Activated CD4-positive, alpha-beta T cell treated with anti-CD3 and anti-CD28 coated beads, Interleukin-2, Interleukin-4, amounts not matched to agents 100 ng/mL and 50 ng/mL, durations not matched to agents 16 hours and 8 hours (primary cell): ENCODE data around the gene STMND1.

Source experiments
- DNase-seq: peaks from one replicate; pipeline ENCODE4 v3.0.0-alpha.2; 2020; ENCODE audit warnings: low spot score

Gene STMND1

DNA sequence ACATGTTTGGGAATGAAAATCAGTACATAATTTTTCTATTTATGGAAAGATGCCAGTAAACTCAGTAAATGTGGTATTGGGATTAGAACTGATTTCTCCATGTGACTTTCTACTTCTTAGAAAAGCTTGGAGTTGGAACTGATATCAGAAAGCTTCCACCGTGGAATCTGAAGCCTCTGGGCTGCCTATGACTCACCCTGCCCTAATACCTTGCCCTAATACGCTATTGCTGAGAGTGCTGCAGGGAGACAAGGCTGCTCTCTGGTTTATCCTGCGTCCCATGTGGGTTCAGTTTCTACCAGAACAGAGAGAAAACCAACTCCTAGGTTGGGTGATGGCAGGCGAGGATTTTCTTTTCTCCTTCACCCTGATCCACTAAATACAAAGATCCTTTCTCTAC lies 3.3 kb upstream of the STMND1 start:
- DNase-seq = no peak

DNA sequence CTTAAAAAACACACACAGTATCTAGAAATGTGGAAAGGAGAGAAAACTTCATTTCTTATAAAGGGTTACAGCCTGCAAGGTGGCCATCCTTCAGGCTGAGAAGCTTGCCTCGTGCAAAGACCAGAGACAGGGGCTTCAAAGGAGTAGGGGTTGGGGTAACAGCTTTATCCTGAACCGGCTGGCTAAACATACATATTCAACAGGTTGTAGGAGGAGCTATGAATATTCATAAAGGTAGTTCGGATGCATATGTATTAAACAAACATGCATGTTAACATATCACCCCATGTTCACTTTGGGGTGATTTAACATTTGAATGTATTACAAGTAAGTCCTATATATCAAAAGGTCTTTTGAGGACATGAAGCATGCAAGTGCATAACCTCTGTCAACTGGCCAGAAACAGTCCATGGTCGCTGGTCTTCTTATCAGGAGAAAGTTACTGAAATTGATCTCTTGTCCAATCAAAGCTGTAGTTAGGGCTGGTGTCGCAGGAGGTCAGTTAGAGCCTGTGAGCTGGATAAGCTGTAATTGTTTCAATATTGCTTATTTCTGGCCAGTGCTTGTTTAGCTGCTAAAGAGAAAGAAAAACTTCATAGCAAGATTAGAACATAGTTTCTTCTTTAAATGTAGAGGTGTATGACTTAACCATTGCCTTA lies 2.3 kb upstream of the STMND1 start:
- no peak for DNase-seq

DNA sequence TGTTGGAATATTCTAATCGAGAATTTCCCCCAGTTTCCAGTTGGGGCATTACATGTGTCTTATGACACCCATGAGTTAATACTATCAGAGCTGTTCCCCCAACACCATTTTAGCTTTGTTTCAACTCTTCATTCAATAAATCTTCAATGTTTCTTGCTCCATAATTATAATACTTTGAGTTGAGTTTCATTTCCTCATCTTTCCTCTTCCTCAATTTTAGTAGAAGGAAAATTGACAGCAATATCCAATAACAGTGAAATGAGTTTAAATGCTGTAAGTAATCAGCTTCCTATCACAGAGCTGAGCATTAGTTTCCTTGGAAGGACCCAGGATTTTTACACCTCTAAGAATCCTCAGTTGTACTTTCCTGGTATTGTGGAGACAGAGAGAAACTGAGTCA lies 1.0 kb upstream of the STMND1 start:
- DNase-seq = no peak

DNA sequence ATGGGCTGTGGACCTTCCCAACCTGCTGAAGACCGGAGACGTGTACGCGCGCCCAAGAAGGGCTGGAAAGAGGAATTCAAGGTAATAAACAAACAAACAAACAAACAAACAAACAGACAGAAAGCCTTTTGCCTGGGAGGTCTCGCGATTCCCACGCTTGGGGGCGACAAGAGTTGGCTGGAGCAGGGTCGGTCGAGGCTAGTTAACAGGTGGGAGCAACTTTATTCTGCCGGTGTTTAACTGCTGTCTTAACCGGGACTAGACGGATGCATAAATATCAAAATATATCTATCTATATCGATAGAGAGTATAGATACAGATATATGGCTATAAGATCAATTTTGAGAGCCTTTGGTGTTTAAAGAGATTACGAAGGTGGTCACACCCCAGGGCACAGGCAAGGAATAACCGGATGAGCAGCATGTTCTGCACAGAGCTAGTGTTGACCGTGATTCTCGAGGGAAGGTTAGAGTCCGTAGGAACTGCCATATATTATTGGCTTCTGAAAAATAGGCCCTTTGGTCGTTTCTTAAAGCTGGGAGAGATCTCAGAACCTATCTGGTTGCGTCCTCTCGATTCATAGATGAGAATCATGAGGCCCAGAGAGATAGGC lies 514 bp downstream of the STMND1 start:
- DNase-seq = no peak

DNA sequence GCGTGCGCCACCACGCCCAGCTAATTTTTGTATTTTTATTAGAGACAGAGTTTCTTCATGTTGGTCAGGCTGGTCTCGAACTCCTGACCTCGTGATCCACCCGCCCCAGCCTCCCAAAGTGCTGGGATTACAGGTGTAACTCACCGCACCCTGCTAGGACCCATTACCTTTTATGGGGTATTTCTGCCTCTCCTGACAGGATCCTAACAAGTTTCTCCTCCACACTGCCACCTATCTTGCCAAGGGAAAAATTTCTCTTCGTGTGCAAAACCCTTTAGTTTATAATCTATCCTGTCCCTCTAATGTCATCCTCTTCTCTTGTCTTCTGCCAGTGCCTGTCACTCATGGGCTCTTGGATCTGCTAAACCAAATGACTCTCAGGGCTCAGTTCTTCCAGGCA lies 1.9 kb downstream of the STMND1 start:
- DNase-seq = no peak

DNA sequence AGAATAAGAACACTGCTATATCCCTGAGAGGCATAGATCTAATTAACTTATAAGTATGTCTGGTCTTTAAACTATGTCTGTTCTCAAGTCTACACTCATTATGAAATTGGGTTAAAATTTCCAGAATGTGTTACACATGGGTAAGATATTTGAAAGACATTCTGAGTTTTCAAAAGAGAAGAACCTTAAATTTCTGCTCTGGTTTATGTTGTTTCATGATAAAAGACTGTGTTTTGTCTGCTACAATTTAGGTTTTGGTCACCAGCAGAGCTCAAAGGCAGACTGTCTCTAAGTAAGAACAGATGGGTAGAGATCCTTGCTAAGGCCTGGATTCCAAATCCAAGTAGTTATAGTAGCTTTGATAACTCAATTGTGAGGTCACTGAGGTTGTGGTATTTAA lies 6.0 kb downstream of the STMND1 start:
- no peak for DNase-seq

DNA sequence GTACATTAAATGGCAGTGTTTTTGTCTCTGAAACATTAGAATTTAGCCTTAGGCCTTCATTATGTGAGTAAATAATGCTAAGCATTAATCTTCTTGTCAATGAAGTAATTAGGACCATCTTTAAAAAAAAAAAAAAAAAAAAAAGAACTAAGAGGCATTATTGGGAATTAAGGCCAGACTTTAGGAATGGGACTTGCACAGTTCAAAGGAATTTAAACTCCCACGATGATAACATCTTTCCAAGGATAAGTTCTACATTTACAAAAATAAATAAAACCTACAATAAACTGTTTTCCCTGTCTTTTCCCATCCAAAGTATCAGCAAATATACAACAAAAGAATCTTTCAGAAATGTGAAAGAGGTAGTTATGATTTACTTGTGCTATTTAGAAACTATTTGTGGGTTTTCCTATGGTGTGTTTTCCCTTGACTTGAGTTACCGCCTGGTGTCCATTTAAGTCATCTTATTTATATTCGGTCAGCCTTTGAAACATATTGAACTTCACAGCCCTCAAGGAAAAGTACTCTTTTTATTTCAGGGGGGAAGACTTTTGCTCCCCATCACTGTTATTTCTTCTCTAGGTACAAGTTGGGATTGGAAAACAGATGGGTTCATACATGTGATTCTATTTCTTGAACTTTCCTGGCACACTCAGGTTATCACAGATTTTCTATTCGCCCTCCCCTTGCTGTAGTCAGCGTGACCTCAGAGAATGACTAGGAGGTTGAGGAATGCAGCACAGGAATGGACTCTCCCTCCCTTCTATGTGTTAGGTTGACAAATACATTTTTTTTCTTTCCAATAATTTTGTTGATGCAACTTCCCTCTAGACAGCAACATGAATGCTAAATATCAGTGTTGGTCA lies 13.6 kb downstream of the STMND1 start:
- no peak for DNase-seq

DNA sequence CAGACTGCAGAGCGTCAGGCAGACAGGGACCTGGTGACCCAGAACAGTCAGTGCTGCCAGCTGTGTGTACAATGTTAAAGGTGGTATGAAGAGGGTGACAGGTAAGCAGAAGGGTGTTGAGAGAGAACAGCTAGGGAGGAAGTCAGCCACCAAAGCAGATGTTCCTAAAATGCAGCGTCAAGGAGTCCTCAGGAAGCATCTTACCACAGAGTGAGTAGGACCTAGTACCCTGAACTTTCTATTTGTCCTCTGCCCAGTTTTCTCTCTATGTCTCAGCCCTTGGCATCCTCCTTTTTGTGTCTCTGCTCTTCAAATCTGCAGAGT lies 14.2 kb downstream of the STMND1 start:
- no peak for DNase-seq

DNA sequence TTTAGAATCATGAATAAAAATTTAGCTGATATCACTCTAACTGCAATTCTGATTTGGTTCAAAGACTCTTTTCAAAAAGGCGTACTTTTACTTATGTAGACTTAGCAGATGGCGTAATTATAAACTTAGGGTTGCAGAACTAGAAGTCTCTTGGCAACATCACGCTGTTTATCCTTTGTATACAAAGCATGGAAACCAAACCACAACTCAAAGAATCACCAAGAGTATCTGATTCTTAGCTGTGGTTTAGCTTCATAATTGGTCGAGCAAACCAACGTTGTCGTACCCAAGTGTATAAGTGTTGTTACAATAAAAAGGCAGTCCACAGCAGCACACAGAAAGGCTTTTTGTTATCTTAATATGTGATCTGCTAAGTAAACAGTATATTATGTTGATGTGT lies 18.2 kb downstream of the STMND1 start:
- no peak for DNase-seq

DNA sequence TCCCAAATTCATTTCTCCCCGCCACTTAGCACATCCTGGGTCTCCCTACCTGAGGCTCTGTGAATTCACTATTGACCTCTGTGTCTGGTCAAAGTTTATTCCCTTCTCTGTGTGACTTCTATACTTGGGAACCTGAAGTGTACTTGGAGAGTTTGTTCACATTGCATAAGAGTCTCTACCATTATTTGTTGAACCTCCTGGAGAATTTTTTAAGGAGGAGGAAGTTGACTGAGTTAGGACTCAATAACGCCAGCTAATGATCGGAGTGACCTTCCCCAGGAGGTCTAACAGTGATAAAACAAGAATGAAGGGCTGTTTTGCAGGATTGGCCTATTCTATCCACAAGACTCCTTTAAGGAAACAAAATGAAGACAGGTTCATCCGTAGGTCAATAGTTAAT lies 23.6 kb downstream of the STMND1 start:
- no peak for DNase-seq

DNA sequence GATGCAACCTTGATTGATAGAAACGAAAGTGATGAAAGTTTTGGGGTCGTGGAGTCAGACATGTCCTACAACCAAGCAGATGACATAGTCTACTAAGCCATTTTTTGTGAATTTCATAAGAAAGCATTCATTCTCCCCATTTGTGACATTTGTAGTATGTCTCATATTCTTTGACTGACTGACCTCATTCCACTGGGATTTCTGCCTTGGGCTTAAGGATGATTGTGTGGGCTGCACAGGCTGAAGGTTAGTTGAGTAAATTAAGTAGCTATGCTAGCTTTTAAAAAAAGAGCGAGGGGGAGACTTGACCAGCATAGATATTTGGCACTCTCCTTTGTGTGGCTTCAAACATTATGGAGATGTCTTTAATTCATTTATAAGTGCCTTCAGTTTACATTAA lies 28.9 kb downstream of the STMND1 start:
- DNase-seq = no peak

DNA sequence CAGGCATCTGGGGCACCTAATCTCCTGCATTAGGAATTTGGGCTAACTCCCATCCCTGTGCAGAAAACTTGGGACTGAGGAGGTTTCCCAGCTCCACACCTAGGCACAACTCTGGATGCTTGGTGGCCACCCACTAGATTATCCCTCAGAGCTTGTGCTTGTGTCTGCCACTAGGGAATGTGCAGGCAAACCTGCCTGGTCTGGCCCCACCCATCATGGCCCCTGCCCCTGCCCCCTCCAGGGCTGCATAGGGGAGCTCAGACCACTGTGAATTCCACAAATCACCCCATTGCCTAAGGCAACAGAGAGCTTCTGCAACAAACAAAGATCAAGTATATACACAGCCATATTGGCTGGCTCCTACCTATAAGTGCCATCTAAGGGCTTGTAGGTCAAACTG lies 31.1 kb downstream of the STMND1 start:
- DNase-seq = no peak

DNA sequence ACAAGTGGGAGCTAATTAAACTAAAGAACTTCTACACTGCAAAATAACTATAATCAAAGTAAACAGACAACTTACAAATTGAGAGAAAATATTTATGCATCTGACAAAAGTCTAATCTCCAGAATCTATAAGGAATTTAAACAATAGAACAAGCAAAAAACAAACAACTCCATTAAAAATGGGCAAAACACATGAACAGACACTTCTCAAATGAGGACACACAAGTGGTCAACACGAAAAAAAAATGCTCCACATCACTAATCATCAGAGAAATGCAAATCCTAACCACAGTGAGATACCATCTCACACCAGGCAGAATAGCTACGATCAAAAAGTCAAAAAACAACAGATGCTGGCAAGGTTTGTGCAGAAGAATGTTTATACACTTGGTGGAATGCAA lies 36.2 kb downstream of the STMND1 start:
- DNase-seq = no peak

DNA sequence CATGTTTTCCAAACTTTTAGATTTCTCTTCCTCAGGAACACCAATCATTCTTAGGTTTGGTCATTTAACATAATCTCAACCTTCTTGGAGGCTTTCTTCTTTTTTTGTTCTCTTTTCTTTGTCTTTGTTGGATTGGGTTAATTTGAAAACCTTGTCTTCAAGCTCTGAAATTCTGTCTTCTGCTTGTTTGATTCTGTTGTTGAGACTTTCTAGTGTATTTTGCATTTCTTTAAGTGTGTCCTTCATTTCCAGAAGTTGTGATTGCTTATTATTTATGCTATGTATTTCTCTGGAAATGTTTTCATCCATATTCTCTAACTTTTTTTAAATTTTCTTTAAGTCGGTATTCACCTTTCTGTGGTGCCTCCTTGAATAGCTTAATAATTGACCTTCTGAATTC lies 42.2 kb downstream of the STMND1 start:
- DNase-seq = no peak

DNA sequence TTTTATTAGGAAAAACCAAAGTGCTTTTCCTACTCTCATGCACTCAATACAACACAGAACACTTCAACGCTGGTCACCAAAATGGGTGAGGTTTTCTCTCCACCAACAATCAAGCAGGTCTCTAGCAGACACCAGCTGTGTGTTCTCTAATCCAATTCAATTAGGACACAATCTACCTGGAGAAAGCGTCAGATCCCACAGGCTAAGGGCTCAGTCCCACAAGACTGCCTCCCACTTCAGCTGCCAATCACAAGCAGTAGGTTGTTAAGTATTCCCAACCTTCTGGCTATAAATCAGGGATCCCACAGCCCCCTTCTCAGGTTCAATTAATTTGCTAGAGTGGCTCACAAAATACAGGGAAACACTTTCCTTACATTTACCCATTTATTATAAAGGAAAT lies 47.7 kb downstream of the STMND1 start:
- no peak for DNase-seq

DNA sequence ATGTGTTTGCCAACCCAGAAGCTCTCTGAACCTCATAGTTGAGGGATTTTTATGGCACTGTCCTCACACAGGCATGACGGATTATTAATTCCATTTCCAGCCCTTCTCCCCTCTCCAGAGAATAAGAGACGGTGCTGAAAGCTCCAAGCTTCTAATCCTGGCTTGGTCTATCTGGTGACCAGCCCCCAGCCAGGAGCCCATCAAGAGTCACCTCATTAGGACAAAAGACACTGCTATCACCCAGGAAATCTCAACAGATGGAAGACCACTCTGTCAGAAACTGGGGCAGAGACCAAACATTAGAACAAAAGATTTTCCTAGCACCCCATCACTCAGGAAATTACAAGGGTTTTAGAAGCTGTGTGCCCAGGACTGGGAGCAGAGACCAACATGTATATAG lies 48.2 kb downstream of the STMND1 start:
- DNase-seq = no peak

DNA sequence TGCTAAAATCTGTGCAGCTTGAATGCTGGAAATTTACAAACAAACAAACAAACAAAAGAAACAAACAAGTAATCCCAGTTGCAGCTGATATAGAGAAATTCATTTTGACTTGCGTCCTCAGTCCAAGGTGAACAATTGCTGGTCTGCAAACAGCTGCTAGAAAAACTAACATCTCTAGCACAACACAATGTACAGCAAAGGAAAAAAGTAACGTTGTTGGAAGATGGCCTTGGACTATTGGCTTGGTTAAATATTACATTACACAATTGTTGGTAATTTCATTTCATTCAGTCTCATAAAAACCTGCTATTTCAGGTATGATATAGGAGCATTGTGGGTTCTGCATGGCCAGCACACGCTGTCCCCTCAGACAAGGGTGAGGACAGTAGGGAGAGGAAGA lies 50.0 kb downstream of the STMND1 start:
- no peak for DNase-seq

DNA sequence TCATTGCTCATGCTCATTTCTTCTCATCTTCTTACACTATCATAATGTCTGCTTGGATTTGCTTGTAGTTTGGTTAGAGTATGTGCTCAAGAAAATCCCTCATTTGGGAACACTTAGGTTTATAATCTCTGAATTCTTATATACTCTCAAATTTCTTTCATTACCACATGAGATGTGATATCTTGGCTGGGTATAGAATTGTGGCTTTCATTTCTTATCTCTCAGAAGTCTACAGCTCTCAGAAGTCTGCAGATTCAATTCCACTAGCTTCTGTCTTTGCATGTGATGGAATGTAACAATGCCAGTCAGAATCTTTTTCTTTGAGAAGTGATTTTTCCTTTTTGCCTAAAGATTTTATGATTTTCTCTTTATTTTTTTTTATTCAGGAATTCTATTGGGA lies 50.9 kb downstream of the STMND1 start:
- DNase-seq = no peak

DNA sequence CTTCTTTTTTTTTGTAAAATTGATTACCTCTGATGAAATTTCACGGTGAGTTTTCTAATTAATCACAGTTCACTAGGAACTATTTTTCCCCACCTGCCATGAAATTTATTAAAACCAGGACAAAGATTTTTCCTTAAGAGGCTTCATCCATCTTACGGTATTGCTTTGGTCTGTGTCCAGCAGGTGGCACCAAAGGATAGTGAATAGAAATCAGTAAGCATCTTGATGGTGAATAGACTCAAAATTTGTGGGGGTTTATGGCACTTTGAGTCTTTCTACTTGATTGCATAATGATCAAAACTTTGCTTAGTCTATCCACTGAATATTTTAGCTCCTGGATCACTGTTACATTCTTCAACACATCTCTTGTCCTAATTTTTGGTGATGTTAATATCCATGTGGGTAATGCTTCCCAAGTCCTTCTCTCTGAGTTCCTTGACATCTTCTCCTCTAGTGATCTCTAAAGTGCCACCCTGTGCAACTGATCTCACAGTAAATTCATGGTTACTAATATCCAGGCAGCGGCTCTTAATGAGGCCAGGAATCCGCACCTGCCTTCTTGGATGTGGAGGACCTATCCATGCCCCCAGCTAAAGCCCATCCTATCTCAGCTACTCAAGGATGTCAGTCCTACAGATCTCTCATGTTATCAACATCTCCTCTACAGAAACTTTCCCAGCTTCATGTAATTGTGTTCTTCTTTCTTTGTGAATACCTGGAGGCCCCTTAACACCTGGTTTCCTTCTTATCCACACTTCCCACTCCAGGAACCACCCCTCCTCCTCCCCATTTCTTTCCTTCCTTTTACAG lies 54.5 kb downstream of the STMND1 start:
- peak; percentile 60 for DNase-seq

DNA sequence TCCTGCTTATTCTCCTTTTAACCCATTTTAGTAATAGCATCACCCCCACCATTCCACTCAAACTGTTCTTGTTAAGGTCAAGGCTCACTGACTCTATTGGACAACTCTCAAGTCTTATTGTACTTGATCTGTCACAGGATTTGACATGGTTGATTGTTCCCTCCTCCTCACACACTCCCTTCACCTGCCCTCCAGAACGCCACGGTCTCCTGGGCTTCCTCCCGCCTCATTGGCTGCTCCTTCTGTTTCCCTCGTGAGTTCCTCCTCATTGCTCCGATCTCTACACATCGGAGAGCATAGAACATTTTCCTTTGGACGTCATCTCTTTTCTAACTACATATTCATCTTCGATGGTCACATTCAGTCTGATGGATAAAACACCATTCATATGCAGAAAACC lies 55.1 kb downstream of the STMND1 start:
- DNase-seq = no peak

DNA sequence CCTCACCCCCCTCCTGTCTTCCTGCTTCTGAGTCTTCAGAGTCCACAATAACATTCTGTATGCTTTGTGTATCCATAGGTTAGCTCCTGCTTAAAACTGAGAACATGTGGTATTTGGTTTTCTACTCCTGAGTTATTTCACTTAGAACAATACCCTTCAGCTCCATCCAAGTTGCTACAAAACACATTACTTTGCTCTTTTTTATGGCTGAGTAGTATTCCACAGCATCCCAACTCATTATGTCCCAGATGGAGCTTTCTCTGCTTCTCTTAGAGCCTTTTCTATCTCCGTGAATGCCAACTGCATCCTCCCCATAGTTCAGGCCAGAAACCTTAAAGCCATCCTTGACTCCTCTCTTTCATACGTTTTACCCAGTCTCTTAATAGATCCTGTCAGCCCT lies 55.8 kb downstream of the STMND1 start:
- DNase-seq = no peak

DNA sequence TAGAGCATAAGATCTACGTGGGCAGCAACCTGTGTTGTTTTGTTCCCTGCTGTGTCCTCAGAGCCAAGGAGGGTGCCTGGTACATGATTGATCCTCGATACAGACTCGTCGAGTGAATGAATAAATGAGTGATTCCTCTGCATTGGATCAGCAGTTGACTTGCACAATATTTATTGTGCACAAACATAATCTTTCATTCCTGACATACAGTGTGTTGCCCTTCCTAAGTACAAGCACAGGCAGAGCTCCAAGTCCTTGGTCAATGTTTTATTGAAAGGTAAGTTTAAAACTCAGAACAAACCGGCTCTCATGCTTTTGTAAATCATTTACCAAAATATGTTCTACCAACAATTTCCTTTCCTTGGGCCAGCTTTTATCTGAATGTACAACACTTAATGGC lies 57.4 kb downstream of the STMND1 start:
- DNase-seq = no peak

DNA sequence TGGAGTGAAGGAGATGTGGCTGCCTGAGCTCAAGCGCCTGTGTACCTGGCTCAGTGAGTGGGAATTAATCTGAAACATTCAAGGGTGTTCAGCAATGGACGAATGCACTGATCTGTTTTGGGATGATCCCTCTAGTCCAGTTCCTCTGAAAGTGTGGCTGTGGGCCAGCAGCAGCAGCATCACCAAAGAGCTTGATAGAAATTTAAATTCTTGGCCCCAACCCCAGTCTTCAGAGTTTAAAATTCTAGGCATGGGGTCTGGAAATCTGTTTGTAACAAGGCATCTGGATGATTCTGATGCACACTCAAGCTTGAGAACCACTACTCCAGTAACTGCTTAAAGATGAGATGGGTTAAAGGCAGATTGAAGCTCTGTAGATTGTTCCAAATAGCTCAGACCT lies 59.2 kb downstream of the STMND1 start:
- no peak for DNase-seq
